Testis (tissue), 2 donors: ENCODE data around the gene MOV10.

Experiments used
- CTCF ChIP-seq, 3 experiments: fragments of 450-650 bp in 2 of 3; fragments of 200-600 bp in 1 of 3; sonication (generic) in 1 of 3; IDR thresholded peaks; one replicate each; pipeline ENCODE4 v1.5.1; 2016 to 2019; ENCODE audit warnings: antibody characterized with exemption in 3 of 3, mild to moderate bottlenecking in 2 of 3, moderate library complexity in 1 of 3
- POLR2A ChIP-seq: fragments of 450-650 bp; IDR thresholded peaks from one replicate; pipeline ENCODE4 v1.6.1; 2017; ENCODE audit warnings: antibody characterized with exemption, mild to moderate bottlenecking, moderate library complexity

- TF ChIP-seq CTCF (IDR thresholded peaks at IDR 0.05) (no peak), POLR2A (no peak)
Measured at GRCh38 chr1:112636056-112636455, 38.4 kb upstream of the MOV10 start.
